ENCODE measurements around the gene C14orf39.
"Not testable (repeated sequence)": the region's sequence is repeated elsewhere in the genome, so short reads cannot be mapped to it uniquely, and the experiment has no call there.

The C14orf39 gene

DNA sequence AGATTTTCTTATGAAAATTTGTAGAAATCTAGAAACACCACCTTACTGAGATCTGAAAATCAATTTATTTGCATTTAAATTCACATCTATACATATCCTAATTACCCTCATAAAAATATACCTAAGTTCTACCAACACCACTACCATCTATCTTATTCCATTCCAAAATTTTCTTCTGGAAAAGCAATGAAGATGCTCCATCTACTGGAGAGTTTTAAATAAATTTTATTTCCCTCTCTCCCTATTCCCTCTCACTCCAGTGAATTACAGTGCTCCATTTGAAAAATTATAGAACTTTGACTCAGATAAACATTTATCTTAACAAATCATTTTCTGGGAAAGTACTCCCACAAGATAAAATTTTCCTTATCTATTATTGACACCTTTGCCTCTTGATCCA, 2.3 kb upstream of the C14orf39 start:
- no peak for DNase-seq (ENCODE audit: low read depth)

DNA sequence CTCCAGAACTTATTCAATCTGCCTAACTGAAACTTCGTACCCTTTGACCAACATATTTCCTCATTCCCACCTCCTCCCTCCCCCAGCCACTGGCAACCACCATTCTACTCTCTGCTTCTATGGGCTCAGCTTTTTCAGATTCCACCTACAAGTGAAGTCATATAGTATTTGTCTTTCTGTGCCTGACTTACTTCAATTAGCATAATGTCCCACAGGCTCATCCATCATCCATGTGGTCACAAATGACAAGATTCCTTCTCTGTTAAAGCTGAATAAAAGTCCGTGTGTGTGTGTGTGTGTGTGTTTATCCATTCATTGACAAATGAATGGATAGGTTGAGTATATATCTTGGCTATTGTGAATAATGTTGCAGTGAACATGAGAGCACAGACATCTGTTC, 1.3 kb upstream of the C14orf39 start:
- no peak for DNase-seq (ENCODE audit: low read depth)

DNA sequence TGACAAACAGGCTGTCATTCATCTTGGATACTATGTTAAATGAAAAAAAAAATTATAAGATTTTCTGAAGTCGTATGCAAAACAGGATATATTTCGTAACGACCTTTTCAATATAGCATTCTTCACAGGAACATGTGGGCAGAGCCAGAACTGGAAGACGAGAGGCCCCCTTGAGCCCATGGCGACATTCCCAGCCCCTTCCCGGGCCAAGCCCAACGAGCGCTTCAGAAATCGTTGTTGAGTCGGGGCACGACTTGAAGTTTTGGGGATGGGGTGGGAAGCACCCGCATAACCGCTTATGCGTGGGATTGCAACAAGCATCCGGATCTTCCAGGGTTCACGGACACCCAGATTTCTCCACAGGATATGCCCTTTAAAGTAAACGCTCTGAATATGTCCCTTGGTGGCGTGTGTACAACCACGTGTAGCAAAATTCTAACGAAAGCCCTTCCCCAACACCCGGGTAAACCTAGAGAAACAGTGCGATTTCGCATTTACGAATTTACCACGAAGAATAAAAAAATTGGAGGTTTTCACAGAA, 736 bp downstream of the C14orf39 start:
- no peak for DNase-seq (ENCODE audit: low read depth)

DNA sequence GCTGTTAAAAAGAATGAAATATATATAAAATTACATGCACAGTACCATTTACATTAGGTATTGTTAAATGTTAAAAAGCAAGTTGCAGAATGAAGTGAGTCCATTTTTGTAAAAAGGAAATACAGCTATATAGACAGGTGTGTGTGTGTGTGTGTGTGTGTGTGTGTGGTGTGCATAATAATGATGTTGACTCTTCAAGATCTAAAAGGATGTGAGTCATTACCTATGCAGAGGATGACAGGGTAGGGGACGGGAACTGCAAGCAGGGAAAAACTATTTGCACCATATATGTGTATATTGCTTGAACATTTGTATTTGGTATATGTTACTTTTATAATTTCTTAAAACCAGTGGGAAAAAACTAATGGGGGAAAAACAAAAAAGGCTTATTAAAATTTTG, 3.1 kb downstream of the C14orf39 start:
- no peak for DNase-seq (ENCODE audit: low read depth)

DNA sequence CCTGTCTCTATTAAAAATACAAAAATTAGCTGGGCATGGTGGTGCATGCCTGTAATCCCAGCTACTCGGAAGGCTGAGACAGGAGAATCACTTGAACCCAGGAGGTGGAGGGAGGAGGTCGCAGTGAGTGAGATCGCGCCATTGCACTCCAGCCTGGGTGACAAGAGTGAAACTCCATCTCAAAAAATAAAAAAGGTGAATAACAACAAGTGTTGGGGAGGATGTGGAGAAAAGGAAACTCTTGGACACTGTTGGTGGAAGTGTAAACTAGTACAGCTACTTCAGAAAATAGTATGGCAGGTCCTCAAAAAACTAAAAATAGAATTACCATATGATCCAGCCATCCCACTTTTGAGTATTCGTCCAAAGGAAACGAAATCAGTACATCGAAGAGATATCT, 5.6 kb downstream of the C14orf39 start:
- DNase-seq (ENCODE audit: low read depth), result not testable (repeated sequence)

DNA sequence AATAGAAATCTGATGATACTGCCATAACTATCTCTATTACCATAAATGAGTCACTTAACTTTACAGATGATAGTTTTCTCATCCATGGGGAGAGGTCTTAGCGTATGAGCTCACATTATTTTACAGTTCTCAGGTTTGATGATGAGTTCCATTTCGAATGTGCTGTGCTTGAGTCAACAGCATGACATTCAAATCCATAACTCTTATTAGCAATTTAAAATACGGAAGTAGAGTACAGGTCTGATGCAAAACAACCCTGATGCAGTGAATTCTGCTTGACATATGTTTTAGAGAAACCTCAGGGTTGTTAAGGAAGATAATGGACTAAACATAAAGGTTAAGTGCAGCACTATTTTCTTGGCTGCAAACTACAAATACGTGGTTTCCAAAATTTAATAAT, 30.0 kb downstream of the C14orf39 start:
- DNase-seq (ENCODE audit: low read depth), result no peak

DNA sequence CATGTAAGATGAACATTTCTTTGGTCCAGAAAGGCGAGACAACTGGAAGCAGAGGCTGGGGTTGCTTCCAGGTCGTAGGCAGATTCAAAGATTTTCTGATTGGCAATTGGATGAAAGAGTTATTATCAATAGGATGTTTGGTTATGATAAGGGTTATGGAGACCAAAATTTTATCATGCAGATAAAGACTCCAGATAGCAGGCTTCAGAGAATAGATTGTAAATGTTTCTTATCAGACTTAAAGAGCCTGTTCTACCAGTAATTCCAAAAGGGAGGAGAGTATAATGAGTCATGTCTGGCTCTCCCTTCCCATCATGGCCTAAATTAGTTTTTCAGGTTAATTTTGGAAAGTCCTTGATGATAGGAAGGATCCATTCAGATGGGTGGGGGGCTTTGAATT, 55.6 kb downstream of the C14orf39 start:
- DNase-seq (ENCODE audit: low read depth), result no peak

DNA sequence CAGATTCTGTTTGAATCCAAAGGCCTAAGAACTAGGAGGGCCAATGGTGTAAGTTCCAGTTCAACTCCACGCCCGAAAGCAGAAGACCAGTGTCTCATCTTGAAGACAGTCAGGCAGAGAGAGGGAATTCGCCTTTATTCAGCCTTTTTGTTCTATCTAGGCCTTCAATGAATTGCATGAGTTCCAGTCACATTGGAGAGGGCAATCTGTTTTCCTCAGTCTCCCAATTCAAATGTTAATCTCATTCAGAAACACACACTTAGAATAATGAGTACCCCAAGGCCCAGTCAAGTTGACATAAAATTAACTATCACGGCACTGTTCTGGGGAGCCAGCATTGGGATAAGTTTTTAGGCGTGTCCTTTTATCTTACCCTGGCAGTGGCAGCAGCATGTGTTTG, 65.8 kb downstream of the C14orf39 start:
- DNase-seq (ENCODE audit: low read depth), result no peak

DNA sequence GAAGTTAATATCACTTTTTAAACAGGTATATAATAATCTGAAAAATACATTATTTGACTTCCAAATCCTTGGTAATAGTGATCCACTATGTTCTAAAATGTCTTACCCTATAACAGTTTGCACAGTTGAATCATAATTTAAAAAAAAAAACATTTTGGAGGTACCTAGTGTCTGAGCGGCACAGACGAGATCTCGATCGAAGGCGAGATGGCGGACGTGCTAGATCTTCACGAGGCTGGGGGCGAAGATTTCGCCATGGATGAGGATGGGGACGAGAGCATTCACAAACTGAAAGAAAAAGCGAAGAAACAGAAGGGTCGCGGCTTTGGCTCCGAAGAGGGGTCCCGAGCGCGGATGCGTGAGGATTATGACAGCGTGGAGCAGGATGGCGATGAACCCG, 88.3 kb downstream of the C14orf39 start:
- DNase-seq (ENCODE audit: low read depth), result not testable (repeated sequence)

DNA sequence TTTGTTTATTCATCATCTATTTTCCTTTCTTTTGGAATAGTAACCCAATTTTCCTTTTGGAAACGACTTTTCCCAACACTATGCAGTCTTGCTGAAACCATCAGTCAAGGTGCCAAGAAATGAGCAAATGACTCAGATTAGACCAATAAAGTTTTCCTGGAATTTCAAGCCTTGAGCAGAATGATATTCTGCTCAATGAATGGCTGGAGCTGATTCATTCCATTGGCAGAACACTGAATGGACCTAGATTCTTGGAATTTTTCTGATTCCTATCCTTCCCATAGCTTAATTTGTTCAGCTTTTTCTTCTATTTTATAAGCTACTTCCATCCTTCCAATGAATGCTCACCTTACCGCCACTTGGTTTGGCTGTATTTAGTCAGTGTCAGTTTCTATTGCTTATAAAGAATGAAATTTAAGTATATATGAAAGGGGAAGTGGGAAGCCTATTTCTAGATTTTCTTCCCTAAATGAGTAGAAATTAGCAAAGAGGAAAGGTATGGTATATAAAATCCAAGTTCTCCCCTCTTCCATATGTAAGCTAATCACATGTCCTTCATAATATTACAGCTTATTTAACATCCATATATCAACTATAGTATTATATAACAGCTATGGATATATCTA, 89.0 kb downstream of the C14orf39 start:
- DNase-seq (ENCODE audit: low read depth), result no peak
